Hypothalamus (tissue), 51 donors: ENCODE data around the gene ESPN.

Experiments
- DNase-seq, 51 donors: peaks; one replicate each; lab custom pipeline; 2025; lab: John Stamatoyannopoulos, UW

ESPN gene

GRCh38 chr1:6461051-6461530 lies 36.5 kb downstream of the ESPN start:
- no peak for DNase-seq

- DNase-seq = no peak
These were observed 37.2 kb downstream of the ESPN start for GRCh38 chr1:6461538-6462411.

GRCh38 chr1:6462412-6463119 lies 38.0 kb downstream of the ESPN start:
- no peak for DNase-seq

- DNase-seq = peak in 1 of 51 donors; percentile 100
These were observed 38.5 kb downstream of the ESPN start for GRCh38 chr1:6463120-6463412.

- DNase-seq = peak in 1 of 51 donors; percentile 18
These were observed 39.9 kb downstream of the ESPN start for GRCh38 chr1:6464514-6464836.

GRCh38 chr1:6464915-6465314 lies 40.3 kb downstream of the ESPN start:
- no peak for DNase-seq

- DNase-seq = peak in 1 of 51 donors; percentile 19
These were observed 41.0 kb downstream of the ESPN start for GRCh38 chr1:6465461-6466005.

GRCh38 chr1:6466023-6466422 lies 41.4 kb downstream of the ESPN start, which contains the start of gene TNFRSF25:
TNFRSF25 (minus strand) TSS chr1:6466173; CDS start chr1:6466107, 66 bp downstream.
- no peak for DNase-seq

- no peak for DNase-seq
These were observed 42.2 kb downstream of the ESPN start for GRCh38 chr1:6466751-6467150.

- no peak for DNase-seq
These were observed 42.6 kb downstream of the ESPN start for GRCh38 chr1:6467224-6467623.

GRCh38 chr1:6467744-6468688 lies 43.4 kb downstream of the ESPN start:
- DNase-seq = no peak

- no peak for DNase-seq
These were observed 44.3 kb downstream of the ESPN start for GRCh38 chr1:6468729-6469461.

- peak in 1 of 51 donors; percentile 7 for DNase-seq
These were observed 45.8 kb downstream of the ESPN start for GRCh38 chr1:6470132-6471085.

- DNase-seq = no peak
These were observed 46.8 kb downstream of the ESPN start for GRCh38 chr1:6471086-6471969.

- no peak for DNase-seq
These were observed 47.4 kb downstream of the ESPN start for GRCh38 chr1:6471970-6472368.

GRCh38 chr1:6472391-6472790 lies 47.8 kb downstream of the ESPN start:
- DNase-seq = no peak

- DNase-seq = no peak
These were observed 48.6 kb downstream of the ESPN start for GRCh38 chr1:6473156-6473555.
